SH-SY5Y (cell line): ENCODE results near the gene DNAH9.

Experiments used
- GATA2 ChIP-seq: IDR thresholded peaks from 2 replicates; pipeline ENCODE4 v1.6.1; 2011; ENCODE audit warnings: mild to moderate bottlenecking, low read depth, low read length
- GATA3 ChIP-seq: IDR thresholded peaks from 2 replicates; pipeline ENCODE4 v1.6.1; 2011; ENCODE audit warnings: low read depth, mild to moderate bottlenecking, low read length, moderate library complexity

The DNAH9 gene

GRCh38 chr17:11805952-11806351 is 207.7 kb downstream of the DNAH9 start:
- TF ChIP-seq GATA3 (no peak), GATA2 (no peak)

GRCh38 chr17:11807606-11808005 is 209.3 kb downstream of the DNAH9 start:
- TF ChIP-seq GATA3 = no peak
- TF ChIP-seq GATA2 = no peak

DNA sequence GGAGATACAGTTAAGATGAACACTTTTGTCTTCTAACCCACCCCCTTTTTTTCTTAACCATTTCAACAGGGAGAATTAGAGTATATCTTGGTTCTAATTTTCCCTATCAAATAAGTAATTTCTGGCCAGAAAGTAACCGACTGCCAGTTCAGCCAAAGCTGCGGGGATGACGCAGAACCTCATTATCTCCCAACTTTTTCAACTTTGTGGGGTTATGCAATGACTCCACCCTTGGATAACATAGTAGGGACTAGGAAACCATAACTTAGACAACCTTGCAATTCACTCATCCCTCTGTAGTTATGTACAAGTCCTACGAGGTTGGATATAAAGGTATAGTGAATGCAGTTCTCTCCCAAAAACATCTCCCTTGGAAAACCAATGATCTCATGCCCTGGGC is 215.0 kb downstream of the DNAH9 start:
- TF ChIP-seq GATA2 (no peak), GATA3 (no peak)

GRCh38 chr17:11813871-11814270 is 215.6 kb downstream of the DNAH9 start:
- TF ChIP-seq GATA3 (no peak), GATA2 (no peak)

GRCh38 chr17:11814655-11815262 is 216.5 kb downstream of the DNAH9 start:
- TF ChIP-seq GATA2 (no peak), GATA3 (no peak)

DNA sequence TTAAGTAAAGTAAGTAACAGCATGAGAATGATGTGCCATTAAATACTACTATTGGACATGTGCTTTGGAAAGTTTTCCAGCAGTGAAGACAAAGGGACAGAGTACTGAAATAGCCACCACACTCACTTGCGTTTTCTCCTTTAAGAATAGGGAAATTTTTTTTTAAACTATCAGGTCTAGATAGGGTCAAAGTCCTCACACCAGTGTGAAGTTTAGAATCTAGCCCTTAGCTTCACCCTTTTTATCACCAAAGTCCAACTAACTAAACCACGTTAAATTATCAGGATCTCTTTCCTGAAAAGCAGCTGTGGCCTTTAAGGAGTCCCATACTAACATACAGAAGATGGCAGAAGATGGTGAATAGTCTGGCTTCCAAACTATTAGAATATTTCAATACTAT is 218.1 kb downstream of the DNAH9 start:
- TF ChIP-seq GATA3 (no peak), GATA2 (no peak)

DNA sequence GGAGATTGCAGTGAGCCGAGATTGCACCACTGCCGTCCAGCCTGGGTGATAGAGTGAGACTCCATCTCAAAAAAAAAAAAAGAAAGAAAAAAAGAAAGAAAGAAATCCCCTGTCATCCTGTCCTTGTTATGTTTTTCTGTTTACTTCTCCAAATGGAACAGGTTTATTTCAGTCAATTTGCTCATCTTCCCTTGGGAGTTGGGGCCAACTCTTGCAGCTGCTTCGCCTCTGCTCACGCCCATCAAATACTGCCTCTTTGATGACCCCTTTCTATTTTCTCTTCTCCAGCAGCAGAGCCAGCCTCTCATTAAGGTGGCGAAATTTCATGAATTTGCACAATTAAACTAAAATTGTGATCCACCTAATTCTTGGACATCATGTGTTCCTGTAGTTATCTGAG is 225.6 kb downstream of the DNAH9 start:
- TF ChIP-seq GATA3 = no peak
- no peak for TF ChIP-seq GATA2

- TF ChIP-seq GATA3 (no peak), GATA2 (no peak)
Measured at GRCh38 chr17:11825572-11826209, 227.4 kb downstream of the DNAH9 start.

- TF ChIP-seq GATA3 = no peak
- TF ChIP-seq GATA2 = no peak
Measured at GRCh38 chr17:11832401-11833137, 234.3 kb downstream of the DNAH9 start.

- TF ChIP-seq GATA3 = no peak
- TF ChIP-seq GATA2 = no peak
Measured at GRCh38 chr17:11836508-11836907, 238.2 kb downstream of the DNAH9 start.

- TF ChIP-seq GATA3 = no peak
- TF ChIP-seq GATA2 = no peak
Measured at GRCh38 chr17:11840052-11840451, 241.8 kb downstream of the DNAH9 start.

GRCh38 chr17:11840831-11841230 is 242.6 kb downstream of the DNAH9 start:
- TF ChIP-seq GATA3 = no peak
- no peak for TF ChIP-seq GATA2

GRCh38 chr17:11848330-11848729 is 250.1 kb downstream of the DNAH9 start:
- TF ChIP-seq GATA3 = no peak
- TF ChIP-seq GATA2 = no peak

DNA sequence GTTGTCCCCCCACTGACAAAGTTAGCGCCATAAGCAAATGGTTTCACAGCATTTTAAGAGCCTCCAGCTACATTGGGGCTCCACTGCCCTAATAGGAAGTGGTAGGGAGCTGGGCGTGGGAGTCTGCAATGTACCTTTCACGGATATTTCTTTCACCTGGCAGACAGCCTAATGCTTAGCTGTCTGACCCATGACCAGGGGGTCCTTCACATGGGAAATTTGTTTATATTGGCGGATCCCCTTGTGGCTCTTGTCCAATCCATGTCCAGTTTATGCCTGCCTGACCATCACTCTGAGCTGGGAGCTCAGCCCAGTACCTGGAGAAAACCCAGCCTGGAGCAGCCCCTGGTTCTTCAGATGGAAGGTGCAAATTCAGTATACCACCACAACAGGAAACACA is 254.0 kb downstream of the DNAH9 start:
- TF ChIP-seq GATA3 = no peak
- no peak for TF ChIP-seq GATA2

DNA sequence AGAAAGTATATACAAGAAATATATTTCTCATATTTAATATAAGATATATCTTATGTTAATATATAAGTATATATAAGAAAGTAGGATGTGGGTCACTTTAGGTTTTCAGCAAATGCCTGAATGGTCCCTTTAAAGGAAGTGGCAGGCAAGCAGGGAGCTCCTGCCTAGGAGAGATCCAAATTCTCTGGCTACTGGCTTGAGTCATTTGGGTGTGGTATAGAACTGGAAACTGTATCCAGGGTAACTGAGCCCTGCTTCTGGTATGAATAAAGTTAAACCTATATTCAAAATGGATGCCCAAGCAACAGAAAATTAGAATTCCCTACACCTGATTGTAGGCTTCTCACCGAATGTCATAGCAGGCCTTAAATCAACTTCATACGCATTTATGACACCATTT is 254.6 kb downstream of the DNAH9 start:
- TF ChIP-seq GATA2 (no peak), GATA3 (no peak)
